ENCODE data around the gene CNGA4. TPM values are rescaled to one million over a fixed set of nuclear protein-coding genes. Genes with fewer than 3 reads are reported as not detected.

Gene CNGA4
- total and polyA plus RNA-seq, 11 donors = 0.06 to 0.11 TPM; not detected in 9

DNA sequence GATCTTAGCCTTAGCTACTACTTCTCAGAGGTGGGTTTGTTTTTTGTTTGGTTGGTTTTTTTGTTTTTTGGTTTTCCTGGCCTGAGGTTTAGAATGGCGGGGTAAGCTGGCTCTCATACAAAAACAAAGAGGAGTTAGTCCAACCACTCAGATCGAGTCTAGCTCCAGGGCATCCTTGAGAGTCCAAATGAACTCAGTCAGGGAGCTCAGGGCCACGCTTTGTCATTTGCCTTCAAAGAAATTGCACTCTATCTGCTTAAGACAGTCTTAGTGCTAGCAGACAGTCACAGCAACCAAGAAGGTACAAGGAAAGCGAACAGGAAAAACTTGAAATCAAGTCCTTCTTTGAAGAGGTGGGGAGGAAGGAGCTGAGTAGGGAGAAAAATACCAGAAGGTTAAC, 22.4 kb upstream of the CNGA4 start:
- Histone ChIP-seq H3K27me3 (no peaks in the 10 kb centered on the region), H3K36me3 (peaks cover 0 to 100% (median 96%) of the 10 kb centered on the region in 9 donors), H3K4me1 (peaks cover 0 to 24% (median 0%) of the 10 kb centered on the region in 12 donors), H3K27ac (no peak overlapping the region), H3K9me3 (no peaks in the 10 kb centered on the region), H3K4me3 (no peak overlapping the region)
- ATAC-seq (no peak), DNase-seq (no peak)
- intact Hi-C loops (cut with DNase I) = no loop called here
- TF ChIP-seq, protein P1, sequence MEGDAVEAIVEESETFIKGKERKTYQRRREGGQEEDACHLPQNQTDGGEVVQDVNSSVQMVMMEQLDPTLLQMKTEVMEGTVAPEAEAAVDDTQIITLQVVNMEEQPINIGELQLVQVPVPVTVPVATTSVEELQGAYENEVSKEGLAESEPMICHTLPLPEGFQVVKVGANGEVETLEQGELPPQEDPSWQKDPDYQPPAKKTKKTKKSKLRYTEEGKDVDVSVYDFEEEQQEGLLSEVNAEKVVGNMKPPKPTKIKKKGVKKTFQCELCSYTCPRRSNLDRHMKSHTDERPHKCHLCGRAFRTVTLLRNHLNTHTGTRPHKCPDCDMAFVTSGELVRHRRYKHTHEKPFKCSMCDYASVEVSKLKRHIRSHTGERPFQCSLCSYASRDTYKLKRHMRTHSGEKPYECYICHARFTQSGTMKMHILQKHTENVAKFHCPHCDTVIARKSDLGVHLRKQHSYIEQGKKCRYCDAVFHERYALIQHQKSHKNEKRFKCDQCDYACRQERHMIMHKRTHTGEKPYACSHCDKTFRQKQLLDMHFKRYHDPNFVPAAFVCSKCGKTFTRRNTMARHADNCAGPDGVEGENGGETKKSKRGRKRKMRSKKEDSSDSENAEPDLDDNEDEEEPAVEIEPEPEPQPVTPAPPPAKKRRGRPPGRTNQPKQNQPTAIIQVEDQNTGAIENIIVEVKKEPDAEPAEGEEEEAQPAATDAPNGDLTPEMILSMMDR (IDR thresholded peaks at IDR 0.05) = no peak
- no peak for TF ChIP-seq POLR2A (IDR thresholded peaks at IDR 0.05)
- 90 to 95% (median 94%) methylated on average over 4 of the region's 4 CpGs for WGBS, 4 donors

DNA sequence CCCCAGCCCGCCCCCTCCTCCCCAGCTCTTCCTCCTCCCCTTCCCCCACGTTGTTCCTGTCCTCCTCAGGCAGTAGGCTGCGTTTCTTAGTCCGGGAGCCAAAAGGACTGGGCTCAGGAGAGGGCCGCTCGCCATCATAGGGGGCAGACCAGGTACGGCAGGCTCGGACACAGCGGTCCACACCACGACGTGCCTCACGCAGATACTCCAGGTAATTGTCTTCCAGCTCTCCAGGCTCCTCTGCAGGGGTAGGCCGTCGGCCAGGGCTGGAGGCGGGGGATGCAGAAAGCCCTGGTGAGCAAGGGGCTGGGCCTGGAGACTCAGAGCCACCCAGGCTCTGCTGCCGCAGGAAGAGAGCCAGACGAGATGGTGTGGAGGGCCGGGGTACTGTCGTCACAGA, 21.2 kb upstream of the CNGA4 start:
- Histone ChIP-seq H3K4me3 (no peak overlapping the region), H3K4me1 (peaks cover 0 to 24% (median 1%) of the 10 kb centered on the region in 12 donors), H3K9me3 (no peaks in the 10 kb centered on the region), H3K36me3 (peaks cover 0 to 100% (median 96%) of the 10 kb centered on the region in 9 donors), H3K27me3 (no peaks in the 10 kb centered on the region), H3K27ac (no peak overlapping the region)
- ATAC-seq = no peak
- no peak for DNase-seq
- intact Hi-C loops (cut with DNase I) = no loop called here
- TF ChIP-seq POLR2A (IDR thresholded peaks at IDR 0.05) = no peak
- TF ChIP-seq, protein P1 (IDR thresholded peaks at IDR 0.05) = no peak
- 88 to 94% (median 91%) methylated on average over 18 to 19 of the region's 19 CpGs for WGBS, 4 donors

DNA sequence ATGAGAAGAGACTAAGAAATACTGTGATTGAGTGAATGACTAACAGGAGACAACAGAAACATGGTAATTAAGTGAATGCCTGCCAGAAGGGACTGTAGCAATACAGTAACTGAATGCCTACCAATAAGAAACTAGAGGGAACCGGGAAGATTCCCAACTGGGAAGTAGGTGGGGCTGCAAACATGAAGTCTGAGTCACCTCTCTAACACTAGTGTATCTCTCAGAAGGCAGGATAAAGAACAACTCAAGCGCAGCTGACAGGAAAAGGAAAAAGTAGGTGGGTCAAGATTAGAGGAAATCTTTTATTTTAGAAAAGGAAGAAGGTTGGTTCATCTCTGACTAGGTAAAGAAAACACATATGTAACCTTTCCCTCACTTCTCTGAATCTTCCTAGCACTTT, 19.5 kb upstream of the CNGA4 start:
- Histone ChIP-seq H3K27me3 (no peaks in the 10 kb centered on the region), H3K36me3 (peaks cover 0 to 100% (median 96%) of the 10 kb centered on the region in 9 donors), H3K9me3 (no peaks in the 10 kb centered on the region), H3K27ac (peak overlapping the region in 8 of 12 donors; percentile 18 to 71 (median 46)), H3K4me1 (peaks cover 0 to 24% (median 3%) of the 10 kb centered on the region in 12 donors), H3K4me3 (no peak overlapping the region)
- TF ChIP-seq POLR2A (IDR thresholded peaks at IDR 0.05) = no peak
- TF ChIP-seq, protein P1 (IDR thresholded peaks at IDR 0.05) = no peak
- WGBS, 4 donors = 41 to 57% (median 49%) methylated on average over 2 of the region's 2 CpGs
- intact Hi-C loops (cut with DNase I) = no loop called here
- ATAC-seq (peak in 3 of 4 donors; percentile 79 to 90 (median 87)), DNase-seq (no peak)

DNA sequence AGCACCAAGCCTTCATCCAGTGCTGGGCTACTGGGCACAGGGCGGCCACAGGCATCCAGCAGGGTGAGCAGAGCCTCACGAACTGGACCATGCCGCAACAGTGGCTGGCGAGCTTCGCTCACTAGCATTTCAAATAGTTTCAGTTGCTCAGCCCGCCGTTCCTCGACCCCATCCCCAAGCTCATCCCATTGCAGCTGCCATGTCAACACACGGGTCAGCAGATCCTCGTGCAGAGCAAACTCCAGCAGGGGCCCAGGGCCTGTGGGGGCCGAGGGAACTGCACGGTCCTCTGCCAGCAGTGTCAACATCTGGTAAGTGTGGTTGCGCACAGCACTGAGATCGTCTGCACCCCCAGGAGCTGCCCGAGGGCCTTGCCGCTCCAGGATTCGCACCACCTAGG, 15.0 kb upstream of the CNGA4 start:
- no peaks in the 10 kb centered on the region for H3K9me3 ChIP-seq
- intact Hi-C loops (cut with DNase I) = no loop called here
- peaks cover 3 to 43% (median 21%) of the 10 kb centered on the region in 12 donors for H3K4me1 ChIP-seq
- no peak for DNase-seq
- H3K36me3 ChIP-seq = peaks cover 0 to 56% (median 52%) of the 10 kb centered on the region in 9 donors
- ATAC-seq = no peak
- WGBS, 4 donors = 95 to 97% (median 96%) methylated on average over 17 of the region's 17 CpGs
- no peak overlapping the region for H3K4me3 ChIP-seq
- TF ChIP-seq POLR2A (IDR thresholded peaks at IDR 0.05) = no peak
- TF ChIP-seq, protein P1 (IDR thresholded peaks at IDR 0.05) = no peak
- H3K27me3 ChIP-seq = no peaks in the 10 kb centered on the region
- peak overlapping the region in 1 of 12 donors; percentile 63 for H3K27ac ChIP-seq
